Neural cell (in vitro differentiated cells): ENCODE results near the gene IGF2BP2. TPM values are rescaled to one million over a fixed set of nuclear protein-coding genes. Genes with fewer than 3 reads are reported as not detected.

Source experiments
- H2AFZ ChIP-seq: fragments of 200-600, 300-800 bp; sonication (generic), shearing (Covaris generic); 2 replicates; pipeline ENCODE4 v1.6.0; 2014; ENCODE audit warnings: low read depth, mild to moderate bottlenecking, antibody characterized with exemption, low read length, moderate library complexity
- H3F3A ChIP-seq: fragments of 200-600 bp; shearing (Covaris generic); 2 replicates; pipeline ENCODE4 v1.6.1; 2016; ENCODE audit warnings: mild to moderate bottlenecking, moderate library complexity, mixed read lengths, antibody characterized with exemption, low read length; ENCODE audit not compliant: insufficient read depth, poor library complexity, severe bottlenecking
- H3K27ac ChIP-seq: fragments of 200-600, 300-800 bp; sonication (generic), shearing (Covaris generic); 2 replicates; pipeline ENCODE4 v1.5.1; 2014; ENCODE audit warnings: mild to moderate bottlenecking, low read length, moderate library complexity
- H3K27me3 ChIP-seq: fragments of 300-800, 200-600 bp; sonication (generic), shearing (Covaris generic); 2 replicates; pipeline ENCODE4 v1.6.0; 2014; ENCODE audit warnings: mild to moderate bottlenecking, low read depth, low read length, moderate library complexity; ENCODE audit not compliant: insufficient read depth
- H3K36me3 ChIP-seq: fragments of 300-800, 200-600 bp; sonication (generic), shearing (Covaris generic); 2 replicates; pipeline ENCODE4 v1.5.1; 2014; ENCODE audit warnings: mild to moderate bottlenecking, antibody characterized with exemption, low read length, moderate library complexity; ENCODE audit not compliant: insufficient read depth
- H3K4me2 ChIP-seq: fragments of 300-800, 200-600 bp; sonication (generic), shearing (Covaris generic); 2 replicates; pipeline ENCODE4 v1.6.0; 2014; ENCODE audit warnings: mild to moderate bottlenecking, low read length
- H3K4me3 ChIP-seq: fragments of 300-800, 200-600 bp; sonication (generic), shearing (Covaris generic); 2 replicates; pipeline ENCODE4 v1.5.1; 2014; ENCODE audit warnings: mild to moderate bottlenecking, low read length, moderate library complexity
- H3K79me2 ChIP-seq: fragments of 200-600 bp; shearing (Covaris generic); replicated peaks from 2 replicates; pipeline ENCODE4 v1.6.0; 2014; ENCODE audit warnings: mild to moderate bottlenecking, low read length, moderate library complexity; ENCODE audit not compliant: insufficient read depth
- H3K9ac ChIP-seq: fragments of 300-800, 200-600 bp; sonication (generic), shearing (Covaris generic); 2 replicates; pipeline ENCODE4 v1.6.1; 2016; ENCODE audit warnings: mild to moderate bottlenecking, low read length, mixed read lengths
- H3K9me2 ChIP-seq: fragments of 200-600 bp; shearing (Covaris generic); 2 replicates; pipeline ENCODE4 v1.6.1; 2016; ENCODE audit warnings: mild to moderate bottlenecking, low read length, mixed read lengths; ENCODE audit not compliant: insufficient read depth
- H3K9me3 ChIP-seq: fragments of 200-600, 300-800 bp; sonication (generic), shearing (Covaris generic); 2 replicates; pipeline ENCODE4 v1.6.1; 2016; ENCODE audit warnings: mild to moderate bottlenecking, mixed run types, low read length, moderate library complexity, mixed read lengths
- H4K20me1 ChIP-seq: fragments of 200-600 bp; shearing (Covaris generic); 2 replicates; pipeline ENCODE4 v1.6.1; 2016; ENCODE audit warnings: mild to moderate bottlenecking, mixed run types; ENCODE audit not compliant: insufficient read depth
- EP300 ChIP-seq: fragments of 450-650 bp; conservative IDR thresholded peaks from 2 replicates; pipeline ENCODE4 v1.6.1; 2014; ENCODE audit warnings: antibody characterized with exemption, mild to moderate bottlenecking, moderate library complexity; ENCODE audit not compliant: poor library complexity, severe bottlenecking
- EZH2 ChIP-seq: fragments of 200-600, 300-800 bp; shearing (Covaris generic), sonication (generic); IDR thresholded peaks from 2 replicates; pipeline ENCODE4 v1.6.1; 2014; ENCODE audit warnings: antibody characterized with exemption, low read length, borderline replicate concordance, mild to moderate bottlenecking; ENCODE audit not compliant: insufficient read depth, poor library complexity, severe bottlenecking
- MXI1 ChIP-seq: fragments of 450-650 bp; conservative IDR thresholded peaks from 2 replicates; pipeline ENCODE4 v1.6.1; 2014; ENCODE audit warnings: antibody characterized with exemption, mild to moderate bottlenecking; ENCODE audit not compliant: poor library complexity, severe bottlenecking
- POLR2AphosphoS5 ChIP-seq: IDR thresholded peaks from 2 replicates; pipeline ENCODE4 v1.6.1; 2012
- RAD21 ChIP-seq: fragments of 450-650 bp; conservative IDR thresholded peaks from 2 replicates; pipeline ENCODE4 v1.6.1; 2014; ENCODE audit warnings: antibody characterized with exemption, mild to moderate bottlenecking, moderate library complexity
- SMC3 ChIP-seq: fragments of 450-650 bp; conservative IDR thresholded peaks from 2 replicates; pipeline ENCODE4 v1.6.1; 2014; ENCODE audit warnings: antibody characterized with exemption, mild to moderate bottlenecking, moderate library complexity; ENCODE audit not compliant: poor library complexity
- TAF1 ChIP-seq: IDR thresholded peaks from 2 replicates; pipeline ENCODE4 v1.6.1; 2012; ENCODE audit warnings: low read depth
- polyA plus RNA-seq: library from polyadenylated mRNA; depleted of rRNA; stranded (reverse); fragments of >200 nt; gene quantifications from 2 replicates; pipeline ENCODE4 v1.2.3, GENCODE V29; 2014
- TF ChIP-seq, protein P1 (sequence below): IDR thresholded peaks from 2 replicates; pipeline ENCODE4 v1.6.1; 2012; ENCODE audit warnings: borderline replicate concordance
- TF ChIP-seq, protein P2 (sequence below): fragments of 450-650 bp; IDR thresholded peaks from 2 replicates; pipeline ENCODE4 v1.5.1; 2014; ENCODE audit warnings: antibody characterized with exemption, mild to moderate bottlenecking, moderate library complexity; ENCODE audit not compliant: poor library complexity, severe bottlenecking

Gene IGF2BP2
- polyA plus RNA-seq, 1 donor from 2014 or later: 46.6 TPM

DNA sequence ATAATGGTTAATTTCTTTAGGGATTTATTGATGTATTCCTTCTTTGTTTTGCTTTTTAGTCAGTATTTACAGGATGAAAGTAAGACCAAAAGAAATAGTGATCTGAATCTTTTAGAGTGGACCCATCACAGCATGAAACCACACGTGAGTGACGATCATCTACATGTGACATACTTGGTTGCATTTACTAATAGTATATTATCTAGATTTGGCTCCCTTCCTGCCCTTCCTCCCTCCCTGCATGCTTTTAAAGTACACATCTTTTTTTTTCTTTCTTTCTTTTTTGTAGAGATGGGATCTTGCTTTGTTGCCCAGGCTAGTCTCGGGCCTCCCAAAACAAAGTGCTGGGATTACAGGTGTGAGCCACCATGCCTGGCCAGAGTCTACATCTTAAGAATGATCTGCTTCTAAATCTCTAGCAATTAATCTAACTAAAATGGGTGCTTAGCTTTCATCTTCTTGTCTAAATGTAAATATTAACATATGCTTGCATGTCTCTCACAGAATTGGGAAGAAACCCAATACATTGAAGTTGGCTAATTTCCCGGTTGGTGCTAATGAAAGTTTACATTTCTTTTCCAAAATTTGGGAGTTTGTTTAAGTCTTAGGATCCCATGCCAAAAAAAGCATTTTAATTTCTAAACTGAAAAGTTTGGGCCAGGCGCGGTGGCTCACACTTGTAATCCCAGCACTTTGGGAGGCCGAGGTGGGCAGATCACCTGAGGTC lies 200.7 kb downstream of the IGF2BP2 start:
- H3K27ac ChIP-seq: no peak overlapping the region
- H3K4me3 ChIP-seq: no peak overlapping the region
- H3K9me3 ChIP-seq: no peaks in the 10 kb centered on the region
- H4K20me1 ChIP-seq: no peaks in the 10 kb centered on the region
- H2AFZ ChIP-seq: no peak overlapping the region
- H3K79me2 ChIP-seq: no peaks in the 10 kb centered on the region
- no peak overlapping the region for H3K4me2 ChIP-seq
- H3K9me2 ChIP-seq: no peaks in the 10 kb centered on the region
- H3F3A ChIP-seq: no peaks in the 10 kb centered on the region
- TF ChIP-seq EZH2 (no peak), EP300 (no peak), SMC3 (no peak), TAF1 (no peak), MXI1 (no peak), RAD21 (no peak), POLR2AphosphoS5 (no peak)
- TF ChIP-seq, protein P1, sequence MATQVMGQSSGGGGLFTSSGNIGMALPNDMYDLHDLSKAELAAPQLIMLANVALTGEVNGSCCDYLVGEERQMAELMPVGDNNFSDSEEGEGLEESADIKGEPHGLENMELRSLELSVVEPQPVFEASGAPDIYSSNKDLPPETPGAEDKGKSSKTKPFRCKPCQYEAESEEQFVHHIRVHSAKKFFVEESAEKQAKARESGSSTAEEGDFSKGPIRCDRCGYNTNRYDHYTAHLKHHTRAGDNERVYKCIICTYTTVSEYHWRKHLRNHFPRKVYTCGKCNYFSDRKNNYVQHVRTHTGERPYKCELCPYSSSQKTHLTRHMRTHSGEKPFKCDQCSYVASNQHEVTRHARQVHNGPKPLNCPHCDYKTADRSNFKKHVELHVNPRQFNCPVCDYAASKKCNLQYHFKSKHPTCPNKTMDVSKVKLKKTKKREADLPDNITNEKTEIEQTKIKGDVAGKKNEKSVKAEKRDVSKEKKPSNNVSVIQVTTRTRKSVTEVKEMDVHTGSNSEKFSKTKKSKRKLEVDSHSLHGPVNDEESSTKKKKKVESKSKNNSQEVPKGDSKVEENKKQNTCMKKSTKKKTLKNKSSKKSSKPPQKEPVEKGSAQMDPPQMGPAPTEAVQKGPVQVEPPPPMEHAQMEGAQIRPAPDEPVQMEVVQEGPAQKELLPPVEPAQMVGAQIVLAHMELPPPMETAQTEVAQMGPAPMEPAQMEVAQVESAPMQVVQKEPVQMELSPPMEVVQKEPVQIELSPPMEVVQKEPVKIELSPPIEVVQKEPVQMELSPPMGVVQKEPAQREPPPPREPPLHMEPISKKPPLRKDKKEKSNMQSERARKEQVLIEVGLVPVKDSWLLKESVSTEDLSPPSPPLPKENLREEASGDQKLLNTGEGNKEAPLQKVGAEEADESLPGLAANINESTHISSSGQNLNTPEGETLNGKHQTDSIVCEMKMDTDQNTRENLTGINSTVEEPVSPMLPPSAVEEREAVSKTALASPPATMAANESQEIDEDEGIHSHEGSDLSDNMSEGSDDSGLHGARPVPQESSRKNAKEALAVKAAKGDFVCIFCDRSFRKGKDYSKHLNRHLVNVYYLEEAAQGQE: no peak
- TF ChIP-seq, protein P2, sequence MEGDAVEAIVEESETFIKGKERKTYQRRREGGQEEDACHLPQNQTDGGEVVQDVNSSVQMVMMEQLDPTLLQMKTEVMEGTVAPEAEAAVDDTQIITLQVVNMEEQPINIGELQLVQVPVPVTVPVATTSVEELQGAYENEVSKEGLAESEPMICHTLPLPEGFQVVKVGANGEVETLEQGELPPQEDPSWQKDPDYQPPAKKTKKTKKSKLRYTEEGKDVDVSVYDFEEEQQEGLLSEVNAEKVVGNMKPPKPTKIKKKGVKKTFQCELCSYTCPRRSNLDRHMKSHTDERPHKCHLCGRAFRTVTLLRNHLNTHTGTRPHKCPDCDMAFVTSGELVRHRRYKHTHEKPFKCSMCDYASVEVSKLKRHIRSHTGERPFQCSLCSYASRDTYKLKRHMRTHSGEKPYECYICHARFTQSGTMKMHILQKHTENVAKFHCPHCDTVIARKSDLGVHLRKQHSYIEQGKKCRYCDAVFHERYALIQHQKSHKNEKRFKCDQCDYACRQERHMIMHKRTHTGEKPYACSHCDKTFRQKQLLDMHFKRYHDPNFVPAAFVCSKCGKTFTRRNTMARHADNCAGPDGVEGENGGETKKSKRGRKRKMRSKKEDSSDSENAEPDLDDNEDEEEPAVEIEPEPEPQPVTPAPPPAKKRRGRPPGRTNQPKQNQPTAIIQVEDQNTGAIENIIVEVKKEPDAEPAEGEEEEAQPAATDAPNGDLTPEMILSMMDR: no peak
- no peaks in the 10 kb centered on the region for H3K27me3 ChIP-seq
- H3K9ac ChIP-seq: no peak overlapping the region
- no peaks in the 10 kb centered on the region for H3K36me3 ChIP-seq

DNA sequence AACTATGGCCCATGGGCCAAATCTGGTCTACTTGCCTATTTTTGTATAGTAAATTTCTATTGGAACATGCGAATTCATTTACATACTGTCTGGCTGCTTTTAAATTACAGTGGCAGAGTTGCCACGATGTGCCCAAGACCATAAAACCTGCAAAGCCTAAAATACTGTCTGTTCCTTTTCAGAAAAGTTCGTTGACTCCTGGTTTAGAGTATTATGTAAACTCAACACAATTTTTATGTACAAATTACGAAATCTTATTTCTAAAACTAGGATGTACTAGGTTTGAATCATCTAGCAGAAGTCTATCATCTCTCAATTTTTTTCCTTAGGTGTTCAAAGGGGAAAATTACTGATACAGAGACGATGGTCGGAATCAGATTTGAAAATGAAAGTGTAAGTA lies 211.8 kb downstream of the IGF2BP2 start:
- no peak overlapping the region for H3K4me2 ChIP-seq
- H3F3A ChIP-seq: no peaks in the 10 kb centered on the region
- no peaks in the 10 kb centered on the region for H3K9me3 ChIP-seq
- H3K36me3 ChIP-seq: peaks cover 8% of the 10 kb centered on the region
- H3K9me2 ChIP-seq: no peaks in the 10 kb centered on the region
- H3K4me3 ChIP-seq: no peak overlapping the region
- H3K79me2 ChIP-seq: no peaks in the 10 kb centered on the region
- no peak overlapping the region for H3K27ac ChIP-seq
- no peaks in the 10 kb centered on the region for H4K20me1 ChIP-seq
- no peak for TF ChIP-seq EP300
- no peak for TF ChIP-seq TAF1
- no peak for TF ChIP-seq EZH2
- TF ChIP-seq POLR2AphosphoS5: no peak
- TF ChIP-seq, protein P1: no peak
- no peak for TF ChIP-seq MXI1
- no peak for TF ChIP-seq SMC3
- TF ChIP-seq, protein P2: no peak
- no peak for TF ChIP-seq RAD21
- no peak overlapping the region for H2AFZ ChIP-seq
- H3K9ac ChIP-seq: no peak overlapping the region
- H3K27me3 ChIP-seq: no peaks in the 10 kb centered on the region
